Mammary epithelial cell (primary cell): ENCODE measurements around the gene ATP13A2.

ENCODE experiments used
- CTCF ChIP-seq, 2 donors: IDR thresholded peaks in 1 of 2; conservative IDR thresholded peaks in 1 of 2; 2 replicates each; pipeline ENCODE4 v1.5.1; 2011 to 2012; ENCODE audit warnings: inconsistent platforms in 2 of 2, low read length in 2 of 2, mild to moderate bottlenecking in 2 of 2, control low read depth in 1 of 2, low read depth in 1 of 2; ENCODE audit not compliant: insufficient read depth in 1 of 2; ENCODE audit errors: extremely low read depth in 1 of 2
- EZH2 ChIP-seq: IDR thresholded peaks from 2 replicates; pipeline ENCODE4 v1.6.1; 2012; ENCODE audit warnings: low read length, inconsistent platforms, borderline replicate concordance

- TF ChIP-seq EZH2 (no peak), CTCF (conservative IDR thresholded peaks at IDR 0.05 in 1 of 2, IDR thresholded peaks at IDR 0.05 in 1 of 2; ENCODE audit: extremely low read depth in 1 of 2, insufficient read depth in 1 of 2, low read depth in 1 of 2, low read length in 2 of 2) (no peak)
Observed at GRCh38 chr1:16954579-16954978, 57.1 kb downstream of the ATP13A2 start.
